HL-60 (cell line): ENCODE results near the gene GMDS.

Experiments used
- GABPA ChIP-seq: IDR thresholded peaks from 2 replicates; pipeline ENCODE4 v1.6.1; 2012; ENCODE audit warnings: low read depth
- POLR2AphosphoS5 ChIP-seq: IDR thresholded peaks from 2 replicates; pipeline ENCODE4 v1.6.1; 2012; ENCODE audit warnings: low read depth
- SPI1 ChIP-seq: IDR thresholded peaks from 2 replicates; pipeline ENCODE4 v1.6.1; 2012; ENCODE audit warnings: low read depth, mild to moderate bottlenecking, borderline replicate concordance
- TF ChIP-seq, protein P1 (sequence below): IDR thresholded peaks from one replicate; pipeline ENCODE4 v1.5.1; 2011; ENCODE audit warnings: low read length, control low read depth, inconsistent platforms; ENCODE audit not compliant: insufficient read depth
- TF ChIP-seq, protein P2 (sequence below): IDR thresholded peaks from 2 replicates; pipeline ENCODE4 v1.6.1; 2012; ENCODE audit warnings: low read depth; ENCODE audit not compliant: insufficient replicate concordance

DNA sequence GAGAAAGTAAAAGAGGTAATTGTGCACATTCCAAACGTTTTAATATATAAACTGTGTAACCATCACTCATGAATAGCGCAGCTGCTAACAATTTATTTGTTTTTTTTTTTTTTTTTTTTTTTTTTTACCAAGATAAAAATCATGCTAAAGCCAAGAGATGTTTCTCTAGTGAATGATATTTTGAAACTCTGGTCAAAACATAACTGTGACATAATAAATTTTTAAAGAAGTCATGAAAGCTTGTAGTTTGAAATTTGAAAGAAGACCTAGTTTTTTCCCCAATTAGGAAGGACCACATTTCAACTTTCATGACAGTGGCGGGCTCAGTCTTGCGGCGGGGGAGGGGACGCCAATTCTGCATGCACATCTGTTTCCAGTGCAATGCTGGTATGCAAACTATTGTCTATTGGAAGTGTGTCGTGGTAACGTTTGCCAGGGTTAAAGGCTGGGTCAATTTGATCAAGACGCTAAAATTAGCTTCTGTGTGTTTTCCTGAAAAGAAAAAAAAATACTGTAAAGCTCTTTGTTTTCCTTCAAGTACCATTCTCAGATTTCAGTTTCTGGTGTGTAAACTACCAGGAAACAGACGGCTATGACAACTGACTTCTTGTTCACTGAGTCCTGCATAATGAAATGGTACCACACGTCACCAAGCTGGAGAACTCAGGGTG lies 423.8 kb downstream of the GMDS start:
- TF ChIP-seq, protein P1, sequence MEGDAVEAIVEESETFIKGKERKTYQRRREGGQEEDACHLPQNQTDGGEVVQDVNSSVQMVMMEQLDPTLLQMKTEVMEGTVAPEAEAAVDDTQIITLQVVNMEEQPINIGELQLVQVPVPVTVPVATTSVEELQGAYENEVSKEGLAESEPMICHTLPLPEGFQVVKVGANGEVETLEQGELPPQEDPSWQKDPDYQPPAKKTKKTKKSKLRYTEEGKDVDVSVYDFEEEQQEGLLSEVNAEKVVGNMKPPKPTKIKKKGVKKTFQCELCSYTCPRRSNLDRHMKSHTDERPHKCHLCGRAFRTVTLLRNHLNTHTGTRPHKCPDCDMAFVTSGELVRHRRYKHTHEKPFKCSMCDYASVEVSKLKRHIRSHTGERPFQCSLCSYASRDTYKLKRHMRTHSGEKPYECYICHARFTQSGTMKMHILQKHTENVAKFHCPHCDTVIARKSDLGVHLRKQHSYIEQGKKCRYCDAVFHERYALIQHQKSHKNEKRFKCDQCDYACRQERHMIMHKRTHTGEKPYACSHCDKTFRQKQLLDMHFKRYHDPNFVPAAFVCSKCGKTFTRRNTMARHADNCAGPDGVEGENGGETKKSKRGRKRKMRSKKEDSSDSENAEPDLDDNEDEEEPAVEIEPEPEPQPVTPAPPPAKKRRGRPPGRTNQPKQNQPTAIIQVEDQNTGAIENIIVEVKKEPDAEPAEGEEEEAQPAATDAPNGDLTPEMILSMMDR = no peak
- TF ChIP-seq, protein P2, sequence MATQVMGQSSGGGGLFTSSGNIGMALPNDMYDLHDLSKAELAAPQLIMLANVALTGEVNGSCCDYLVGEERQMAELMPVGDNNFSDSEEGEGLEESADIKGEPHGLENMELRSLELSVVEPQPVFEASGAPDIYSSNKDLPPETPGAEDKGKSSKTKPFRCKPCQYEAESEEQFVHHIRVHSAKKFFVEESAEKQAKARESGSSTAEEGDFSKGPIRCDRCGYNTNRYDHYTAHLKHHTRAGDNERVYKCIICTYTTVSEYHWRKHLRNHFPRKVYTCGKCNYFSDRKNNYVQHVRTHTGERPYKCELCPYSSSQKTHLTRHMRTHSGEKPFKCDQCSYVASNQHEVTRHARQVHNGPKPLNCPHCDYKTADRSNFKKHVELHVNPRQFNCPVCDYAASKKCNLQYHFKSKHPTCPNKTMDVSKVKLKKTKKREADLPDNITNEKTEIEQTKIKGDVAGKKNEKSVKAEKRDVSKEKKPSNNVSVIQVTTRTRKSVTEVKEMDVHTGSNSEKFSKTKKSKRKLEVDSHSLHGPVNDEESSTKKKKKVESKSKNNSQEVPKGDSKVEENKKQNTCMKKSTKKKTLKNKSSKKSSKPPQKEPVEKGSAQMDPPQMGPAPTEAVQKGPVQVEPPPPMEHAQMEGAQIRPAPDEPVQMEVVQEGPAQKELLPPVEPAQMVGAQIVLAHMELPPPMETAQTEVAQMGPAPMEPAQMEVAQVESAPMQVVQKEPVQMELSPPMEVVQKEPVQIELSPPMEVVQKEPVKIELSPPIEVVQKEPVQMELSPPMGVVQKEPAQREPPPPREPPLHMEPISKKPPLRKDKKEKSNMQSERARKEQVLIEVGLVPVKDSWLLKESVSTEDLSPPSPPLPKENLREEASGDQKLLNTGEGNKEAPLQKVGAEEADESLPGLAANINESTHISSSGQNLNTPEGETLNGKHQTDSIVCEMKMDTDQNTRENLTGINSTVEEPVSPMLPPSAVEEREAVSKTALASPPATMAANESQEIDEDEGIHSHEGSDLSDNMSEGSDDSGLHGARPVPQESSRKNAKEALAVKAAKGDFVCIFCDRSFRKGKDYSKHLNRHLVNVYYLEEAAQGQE = no peak
- TF ChIP-seq GABPA (no peak), POLR2AphosphoS5 (no peak), SPI1 (no peak)
